Omental fat pad (tissue), 4 donors: ENCODE measurements around the gene NRROS. TPM values are rescaled to one million over a fixed set of nuclear protein-coding genes. Genes with fewer than 3 reads are reported as not detected.

Experiments used
- ATAC-seq: fragments of 150-250 bp; one replicate; pipeline ENCODE4 v1.9.1; 2016; ENCODE audit warnings: mild to moderate bottlenecking, moderate library complexity; ENCODE audit not compliant: low FRiP score
- DNase-seq: peaks from one replicate; pipeline ENCODE4 v3.0.0-alpha.2; 2019; ENCODE audit warnings: low spot score
- CTCF ChIP-seq, 3 donors: fragments of 450-650 bp; IDR thresholded peaks; one replicate each; pipeline ENCODE4 v1.5.1; 2016 to 2017; ENCODE audit warnings: antibody characterized with exemption in 3 of 3, mild to moderate bottlenecking in 3 of 3, moderate library complexity in 2 of 3
- total RNA-seq, 4 donors: library from RNA; depleted of rRNA; stranded (reverse); fragments of >200 nt; gene quantifications; one replicate each; pipeline ENCODE4 v1.1.0, GENCODE V29; 2016

The NRROS gene
- total RNA-seq, 4 donors from 2014 or later, result 4.3 to 21.0 (median 19.4) TPM

DNA sequence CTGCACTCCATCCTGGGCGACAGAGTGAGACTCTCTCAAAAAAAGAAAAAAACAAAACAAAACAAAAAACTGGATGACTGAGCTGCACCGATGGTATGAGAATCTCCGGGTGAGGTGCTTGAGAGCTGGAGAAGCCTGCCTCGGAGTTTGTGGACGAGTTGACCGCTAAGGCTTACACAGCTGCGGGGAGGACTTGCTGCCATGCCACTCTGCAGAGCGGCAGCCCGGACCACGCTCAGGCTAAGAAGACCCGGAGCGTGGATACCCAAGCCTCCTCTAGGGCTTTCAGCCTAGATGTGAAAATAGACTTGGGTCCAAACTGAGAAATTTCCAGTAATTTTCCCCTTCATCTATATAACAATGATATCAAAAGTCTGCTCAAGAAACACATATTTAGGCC, 16.0 kb downstream of the NRROS start:
- DNase-seq, result no peak
- no peak for TF ChIP-seq CTCF (IDR thresholded peaks at IDR 0.05)
- ATAC-seq, result no peak

GRCh38 chr3:196656213-196656612, 16.7 kb downstream of the NRROS start:
- ATAC-seq (no peak), DNase-seq (no peak)
- TF ChIP-seq CTCF (IDR thresholded peaks at IDR 0.05), result no peak

DNA sequence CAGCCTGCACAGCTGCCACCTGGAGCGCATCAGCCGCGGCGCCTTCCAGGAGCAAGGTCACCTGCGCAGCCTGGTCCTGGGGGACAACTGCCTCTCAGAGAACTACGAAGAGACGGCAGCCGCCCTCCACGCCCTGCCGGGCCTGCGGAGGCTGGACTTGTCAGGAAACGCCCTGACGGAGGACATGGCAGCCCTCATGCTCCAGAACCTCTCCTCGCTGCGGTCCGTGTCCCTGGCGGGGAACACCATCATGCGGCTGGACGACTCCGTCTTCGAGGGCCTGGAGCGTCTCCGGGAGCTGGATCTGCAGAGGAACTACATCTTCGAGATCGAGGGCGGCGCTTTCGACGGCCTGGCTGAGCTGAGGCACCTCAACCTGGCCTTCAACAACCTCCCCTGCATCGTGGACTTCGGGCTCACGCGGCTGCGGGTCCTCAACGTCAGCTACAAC, 20.4 kb downstream of the NRROS start:
- no peak for TF ChIP-seq CTCF (IDR thresholded peaks at IDR 0.05)
- ATAC-seq (no peak), DNase-seq (no peak)

GRCh38 chr3:196660381-196661166, 21.1 kb downstream of the NRROS start:
- ATAC-seq (no peak), DNase-seq (no peak)

DNA sequence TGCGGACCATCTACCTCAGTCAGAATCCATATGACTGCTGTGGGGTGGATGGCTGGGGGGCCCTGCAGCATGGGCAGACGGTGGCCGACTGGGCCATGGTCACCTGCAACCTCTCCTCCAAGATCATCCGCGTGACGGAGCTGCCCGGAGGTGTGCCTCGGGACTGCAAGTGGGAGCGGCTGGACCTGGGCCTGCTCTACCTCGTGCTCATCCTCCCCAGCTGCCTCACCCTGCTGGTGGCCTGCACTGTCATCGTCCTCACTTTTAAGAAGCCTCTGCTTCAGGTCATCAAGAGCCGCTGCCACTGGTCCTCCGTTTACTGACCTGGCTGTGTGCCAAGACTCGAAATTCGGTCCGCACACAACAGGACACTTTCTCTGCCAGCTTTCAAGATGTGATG, 21.9 kb downstream of the NRROS start:
- DNase-seq, result no peak

More at GRCh38 chr3:196660381-196661166, 21.1 kb downstream of the NRROS start:
- TF ChIP-seq CTCF (IDR thresholded peaks at IDR 0.05), result no peak

DNA sequence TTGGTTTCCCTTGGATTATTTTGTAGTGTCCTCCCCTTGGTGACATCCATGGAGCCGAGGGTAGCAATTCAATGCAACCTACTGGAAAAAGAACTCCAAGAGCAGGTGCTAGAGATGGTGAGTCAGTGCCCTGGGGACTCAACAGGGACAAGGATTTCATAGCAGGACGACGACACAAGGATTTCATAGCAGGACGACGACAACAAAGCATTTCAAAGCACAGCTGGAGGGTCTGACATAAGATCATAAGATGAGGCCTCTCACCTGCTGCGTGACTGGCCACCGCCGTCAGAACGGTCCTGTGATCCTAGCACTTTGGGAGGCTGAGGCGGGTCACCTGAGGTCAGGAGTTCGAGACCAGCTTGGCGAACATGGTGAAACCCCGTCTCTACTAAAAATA, 22.5 kb downstream of the NRROS start:
- ATAC-seq, result no peak
- no peak for DNase-seq
- no peak for TF ChIP-seq CTCF (IDR thresholded peaks at IDR 0.05)

More for the DNA sequence above, 21.9 kb downstream of the NRROS start:
- TF ChIP-seq CTCF (IDR thresholded peaks at IDR 0.05), result no peak
- no peak for ATAC-seq
